ENCODE results near the gene TMIGD3. TPM values are rescaled to one million over a fixed set of nuclear protein-coding genes. Genes with fewer than 3 reads are reported as not detected.

Gene TMIGD3
- total and polyA plus RNA-seq, 2 donors from 2014 or later: 0.43 to 3.0 TPM

DNA sequence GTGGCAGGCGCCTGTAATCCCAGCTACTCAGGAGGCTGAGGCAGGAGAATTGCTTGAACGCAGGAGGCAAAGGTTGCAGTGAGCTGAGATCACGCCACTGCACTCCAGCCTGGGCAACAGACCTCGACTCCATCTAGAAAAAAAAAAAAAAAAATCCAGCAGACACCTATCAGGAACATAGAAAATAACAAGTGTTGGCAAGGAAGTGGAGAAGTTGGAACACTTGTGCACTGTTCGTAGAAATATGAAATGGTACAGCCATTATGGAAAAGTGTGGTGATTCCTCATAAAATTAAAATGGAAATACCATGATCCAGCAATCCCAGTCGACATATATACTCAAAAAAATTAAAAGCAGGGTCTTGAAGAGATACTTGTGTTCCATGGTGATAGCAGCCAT lies 41.7 kb downstream of the TMIGD3 start:
- Histone ChIP-seq H3K4me3 (ENCODE audit: low read length in 3 of 3) (no peak overlapping the region), H3K9ac (ENCODE audit: low read length in 3 of 3) (no peak overlapping the region), H3K27me3 (ENCODE audit: control insufficient read depth, insufficient read depth, low read length) (no peaks in the 10 kb centered on the region), H3K27ac (ENCODE audit: low read depth in 2 of 2, low read length in 2 of 2) (no peak overlapping the region), H3K4me1 (ENCODE audit: control insufficient read depth in 2 of 3, insufficient read depth in 2 of 3, low read depth in 1 of 3, low read length in 3 of 3) (no peaks in the 10 kb centered on the region), H3K36me3 (ENCODE audit: control insufficient read depth in 2 of 3, insufficient read depth in 3 of 3, low read length in 3 of 3) (peaks cover 8 to 44% (median 20%) of the 10 kb centered on the region in 3 donors), H3K9me3 (ENCODE audit: control insufficient read depth in 2 of 3, insufficient read depth in 1 of 3, low read length in 3 of 3) (no peaks in the 10 kb centered on the region)
- DNase-seq (no peak), FAIRE-seq (no peak)
- TF ChIP-seq, protein P1, sequence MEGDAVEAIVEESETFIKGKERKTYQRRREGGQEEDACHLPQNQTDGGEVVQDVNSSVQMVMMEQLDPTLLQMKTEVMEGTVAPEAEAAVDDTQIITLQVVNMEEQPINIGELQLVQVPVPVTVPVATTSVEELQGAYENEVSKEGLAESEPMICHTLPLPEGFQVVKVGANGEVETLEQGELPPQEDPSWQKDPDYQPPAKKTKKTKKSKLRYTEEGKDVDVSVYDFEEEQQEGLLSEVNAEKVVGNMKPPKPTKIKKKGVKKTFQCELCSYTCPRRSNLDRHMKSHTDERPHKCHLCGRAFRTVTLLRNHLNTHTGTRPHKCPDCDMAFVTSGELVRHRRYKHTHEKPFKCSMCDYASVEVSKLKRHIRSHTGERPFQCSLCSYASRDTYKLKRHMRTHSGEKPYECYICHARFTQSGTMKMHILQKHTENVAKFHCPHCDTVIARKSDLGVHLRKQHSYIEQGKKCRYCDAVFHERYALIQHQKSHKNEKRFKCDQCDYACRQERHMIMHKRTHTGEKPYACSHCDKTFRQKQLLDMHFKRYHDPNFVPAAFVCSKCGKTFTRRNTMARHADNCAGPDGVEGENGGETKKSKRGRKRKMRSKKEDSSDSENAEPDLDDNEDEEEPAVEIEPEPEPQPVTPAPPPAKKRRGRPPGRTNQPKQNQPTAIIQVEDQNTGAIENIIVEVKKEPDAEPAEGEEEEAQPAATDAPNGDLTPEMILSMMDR (IDR thresholded peaks at IDR 0.05; ENCODE audit: borderline replicate concordance, extremely low read depth, insufficient read depth): no peak
- intact Hi-C loops (cut with DNase I): no loop called here

DNA sequence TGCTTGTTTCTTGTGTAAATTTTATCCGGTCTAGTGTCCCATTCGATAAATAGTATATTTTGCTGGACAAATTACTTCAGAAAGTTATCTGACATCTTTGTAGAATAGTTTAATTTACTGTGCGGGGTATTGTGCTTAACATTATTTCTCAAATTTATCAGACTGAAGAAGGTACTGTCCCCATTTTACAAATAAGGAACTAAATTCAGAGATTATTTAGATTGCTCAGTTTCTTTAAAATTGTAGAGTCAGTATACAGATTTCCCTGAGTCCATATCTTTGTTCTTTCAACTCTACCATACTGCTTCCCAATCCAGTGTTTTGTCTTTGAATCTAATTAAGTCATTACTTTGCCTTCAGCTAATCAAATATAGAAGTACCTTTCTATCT lies 47.8 kb downstream of the TMIGD3 start:
- intact Hi-C loops (cut with DNase I): no loop called here
- TF ChIP-seq, protein P1 (IDR thresholded peaks at IDR 0.05; ENCODE audit: borderline replicate concordance, extremely low read depth, insufficient read depth): no peak
- DNase-seq (no peak), FAIRE-seq (no peak)
- Histone ChIP-seq H3K27ac (ENCODE audit: low read depth in 2 of 2, low read length in 2 of 2) (no peak overlapping the region), H3K9ac (ENCODE audit: low read length in 3 of 3) (no peak overlapping the region), H3K4me1 (ENCODE audit: control insufficient read depth in 2 of 3, insufficient read depth in 2 of 3, low read depth in 1 of 3, low read length in 3 of 3) (peaks cover 0 to 4% (median 0%) of the 10 kb centered on the region in 3 donors), H3K9me3 (ENCODE audit: control insufficient read depth in 2 of 3, insufficient read depth in 1 of 3, low read length in 3 of 3) (no peaks in the 10 kb centered on the region), H3K4me3 (ENCODE audit: low read length in 3 of 3) (no peak overlapping the region), H3K36me3 (ENCODE audit: control insufficient read depth in 2 of 3, insufficient read depth in 3 of 3, low read length in 3 of 3) (peaks cover 14 to 39% (median 19%) of the 10 kb centered on the region in 3 donors), H3K27me3 (ENCODE audit: control insufficient read depth, insufficient read depth, low read length) (no peaks in the 10 kb centered on the region)

DNA sequence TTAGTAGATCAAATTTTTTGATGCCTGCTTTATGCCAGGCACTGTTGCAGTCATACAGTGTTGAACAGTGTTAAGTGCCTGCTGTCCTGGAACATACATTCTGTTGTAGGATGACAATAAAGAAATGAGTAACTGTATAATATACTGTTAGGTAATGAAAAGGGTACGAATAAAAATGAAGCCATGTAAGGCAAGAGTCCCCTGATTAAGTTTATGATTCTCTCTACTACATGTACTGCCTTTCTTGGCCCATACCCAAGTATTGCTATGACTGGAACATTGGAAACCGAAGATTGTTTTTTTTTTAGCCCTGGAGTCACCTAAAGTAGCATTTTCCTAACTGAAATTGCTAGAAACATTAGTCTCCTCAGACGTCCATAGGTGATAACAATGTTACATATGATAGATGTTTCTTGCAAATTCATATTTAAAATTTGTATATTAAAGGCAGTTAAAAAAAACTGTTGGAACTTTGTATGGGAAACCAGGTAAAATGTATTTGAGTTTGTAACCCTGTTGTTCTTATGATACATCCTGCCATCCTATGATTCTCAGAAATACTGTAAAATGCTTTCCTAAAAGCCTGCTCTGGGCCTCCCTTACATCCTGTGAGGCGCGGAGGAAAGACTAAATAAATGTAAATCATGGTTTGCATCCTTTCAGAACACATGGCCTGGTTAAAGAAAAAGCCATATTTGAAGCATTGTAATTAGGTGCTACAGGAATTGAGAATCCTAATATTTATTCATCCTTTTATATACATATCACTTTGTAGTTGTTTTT lies 48.4 kb downstream of the TMIGD3 start:
- Histone ChIP-seq H3K9ac (ENCODE audit: low read length in 3 of 3) (no peak overlapping the region), H3K27ac (ENCODE audit: low read depth in 2 of 2, low read length in 2 of 2) (no peak overlapping the region), H3K4me1 (ENCODE audit: control insufficient read depth in 2 of 3, insufficient read depth in 2 of 3, low read depth in 1 of 3, low read length in 3 of 3) (peaks cover 2 to 5% (median 4%) of the 10 kb centered on the region in 3 donors), H3K27me3 (ENCODE audit: control insufficient read depth, insufficient read depth, low read length) (no peaks in the 10 kb centered on the region), H3K36me3 (ENCODE audit: control insufficient read depth in 2 of 3, insufficient read depth in 3 of 3, low read length in 3 of 3) (peaks cover 14 to 39% (median 18%) of the 10 kb centered on the region in 3 donors), H3K4me3 (ENCODE audit: low read length in 3 of 3) (no peak overlapping the region), H3K9me3 (ENCODE audit: control insufficient read depth in 2 of 3, insufficient read depth in 1 of 3, low read length in 3 of 3) (no peaks in the 10 kb centered on the region)
- no peak for FAIRE-seq
- intact Hi-C loops (cut with DNase I): no loop called here
- TF ChIP-seq, protein P1 (IDR thresholded peaks at IDR 0.05; ENCODE audit: borderline replicate concordance, extremely low read depth, insufficient read depth): no peak
- no peak for DNase-seq

Measured in kidney (tissue), 14 donors.